A549 (cell line): Measurements from ENCODE around the gene ARHGAP27. TPM values are rescaled to one million over a fixed set of nuclear protein-coding genes. Genes with fewer than 3 reads are reported as not detected.
A peak's percentile ranks its signal among the peaks of the same experiment; 100 is the strongest.

Experiments used
- ATAC-seq, 2 experiments: fragments of 200-7000 bp in 1 of 2; fragments of >200 bp in 1 of 2; cut with Nextera tagmentation in 1 of 2; cut with Tn5 transposase in 1 of 2; 3 replicates each; pipeline versions ENCODE4 v1.8.0 to v1.9.1; 2018 to 2020; ENCODE audit warnings: mild to moderate bottlenecking in 1 of 2, moderate library complexity in 1 of 2
- CTCF ChIA-PET: fragments of 300-600 bp; sonication (Branson Sonifier 250); formaldehyde crosslinking; extraction: SDS; loops from one replicate; lab custom pipeline; 2021; ENCODE audit warnings: antibody characterized with exemption, inconsistent platforms; lab: Yijun Ruan, JAX
- POLR2A ChIA-PET: fragments of 350-600 bp; formaldehyde crosslinking; extraction: SDS; loops from one replicate; lab custom pipeline; 2021; ENCODE audit warnings: antibody characterized with exemption, inconsistent platforms; lab: Yijun Ruan, JAX
- DNase-seq, 2 experiments: peaks; one replicate each; pipeline versions ENCODE4 v3.0.0 to v3.0.0-alpha.2; 2011 to 2016; ENCODE audit warnings: low read depth in 1 of 2, low spot score in 1 of 2
- FAIRE-seq: peaks from 2 replicates; lab custom pipeline; 2011; peaks lifted over from hg19 to GRCh38; lab: Jason Lieb, UNC
- H3K27ac ChIP-seq, 2 experiments: fragments of >200 bp; sonication (Bioruptor Twin); formaldehyde crosslinking; 3 replicates each; pipeline ENCODE4 v1.5.1; 2016 to 2017
- H3K4me1 ChIP-seq: fragments of >200 bp; sonication (Bioruptor Twin); formaldehyde crosslinking; 3 replicates; pipeline ENCODE4 v1.6.1; 2016
- H3K4me2 ChIP-seq: fragments of >200 bp; sonication (Bioruptor Twin); formaldehyde crosslinking; 3 replicates; pipeline ENCODE4 v1.6.1; 2016
- H3K4me3 ChIP-seq: fragments of >200 bp; sonication (Bioruptor Twin); formaldehyde crosslinking; 3 replicates; pipeline ENCODE4 v1.5.1; 2016
- H3K9me3 ChIP-seq: fragments of >200 bp; sonication (Bioruptor Twin); formaldehyde crosslinking; 3 replicates; pipeline ENCODE4 v1.6.1; 2016
- BCL3 ChIP-seq: fragments of >200 bp; sonication (Bioruptor Twin); formaldehyde crosslinking; IDR thresholded peaks from 3 replicates; pipeline ENCODE4 v1.6.1; 2016
- CEBPB ChIP-seq, 2 experiments: fragments of >200 bp in 1 of 2; sonication (Bioruptor Twin) in 1 of 2; formaldehyde crosslinking in 1 of 2; IDR thresholded peaks; 2 replicates each; pipeline ENCODE4 v1.6.1; 2012 to 2016
- CHD2 ChIP-seq: fragments of 150-350 bp; IDR thresholded peaks from 2 replicates; pipeline ENCODE4 v1.6.1; 2014; ENCODE audit warnings: low read length; ENCODE audit not compliant: partially characterized antibody
- CHD4 ChIP-seq: fragments of 200-600 bp; sonication (generic); IDR thresholded peaks from 2 replicates; pipeline ENCODE4 v1.6.1; 2016; ENCODE audit warnings: antibody characterized with exemption, mild to moderate bottlenecking, borderline replicate concordance
- CTCF ChIP-seq: fragments of >200 bp; sonication (Bioruptor Twin); formaldehyde crosslinking; IDR thresholded peaks from 3 replicates; pipeline ENCODE4 v1.5.1; 2016
- EHF ChIP-seq: fragments of 250-450 bp; sonication (Bioruptor Pico); IDR thresholded peaks from 2 replicates; pipeline ENCODE4 v1.5.0; 2020; ENCODE audit warnings: mild to moderate bottlenecking
- EP300 ChIP-seq, 2 experiments: fragments of >200 bp; sonication (Bioruptor Twin); formaldehyde crosslinking; IDR thresholded peaks; 2 replicates in 1 of 2; 3 replicates in 1 of 2; pipeline ENCODE4 v1.6.1; 2016 to 2017
- FOSB ChIP-seq: fragments of 250-450 bp; sonication (Bioruptor Pico); IDR thresholded peaks from 2 replicates; pipeline ENCODE4 v1.5.0; 2020; ENCODE audit warnings: mild to moderate bottlenecking, moderate library complexity
- FOSL2 ChIP-seq, 2 experiments: fragments of 450-650 bp in 1 of 2; fragments of >200 bp in 1 of 2; sonication (Bioruptor Twin) in 1 of 2; formaldehyde crosslinking; IDR thresholded peaks; 2 replicates each; pipeline versions ENCODE4 v1.5.0 to v1.6.1; 2016 to 2020; ENCODE audit warnings: mild to moderate bottlenecking in 1 of 2, moderate library complexity in 1 of 2
- GATA3 ChIP-seq: IDR thresholded peaks from 2 replicates; pipeline ENCODE4 v1.6.1; 2012; ENCODE audit warnings: borderline replicate concordance
- HMGXB4 ChIP-seq: fragments of 250-450 bp; sonication (Bioruptor Pico); IDR thresholded peaks from 2 replicates; pipeline ENCODE4 v1.5.0; 2021; ENCODE audit warnings: mild to moderate bottlenecking, moderate library complexity, borderline replicate concordance
- HOXB13 ChIP-seq: fragments of 250-450 bp; sonication (Bioruptor Pico); IDR thresholded peaks from 2 replicates; pipeline ENCODE4 v1.5.0; 2020; ENCODE audit warnings: low read depth, mild to moderate bottlenecking, moderate library complexity
- KDM1A ChIP-seq: fragments of 200-600 bp; sonication (generic); IDR thresholded peaks from 2 replicates; pipeline ENCODE4 v1.6.1; 2016; ENCODE audit warnings: low read depth, mild to moderate bottlenecking
- MAZ ChIP-seq: fragments of 150-350 bp; IDR thresholded peaks from 2 replicates; pipeline ENCODE4 v1.6.1; 2014; ENCODE audit warnings: antibody characterized with exemption, low read depth, low read length, borderline replicate concordance
- POLR2AphosphoS2 ChIP-seq: conservative IDR thresholded peaks from 2 replicates; pipeline ENCODE4 v1.6.1; 2012; ENCODE audit warnings: low read length, improper control_type of control experiment, inconsistent platforms
- RCOR1 ChIP-seq: fragments of 150-350 bp; IDR thresholded peaks from 2 replicates; pipeline ENCODE4 v1.6.1; 2014; ENCODE audit warnings: antibody characterized with exemption, low read length, low read depth
- RNF2 ChIP-seq: fragments of 200-600 bp; sonication (generic); IDR thresholded peaks from 2 replicates; pipeline ENCODE4 v1.6.1; 2016; ENCODE audit warnings: low read depth, mild to moderate bottlenecking, antibody characterized with exemption, moderate library complexity, borderline replicate concordance
- SMC3 ChIP-seq: fragments of >200 bp; sonication (Bioruptor Twin); formaldehyde crosslinking; IDR thresholded peaks from 3 replicates; pipeline ENCODE4 v1.6.1; 2018; ENCODE audit warnings: inconsistent platforms
- ZC3H11A ChIP-seq: fragments of 450-650 bp; IDR thresholded peaks from 2 replicates; pipeline ENCODE4 v1.6.1; 2014; ENCODE audit warnings: antibody characterized with exemption, mild to moderate bottlenecking
- WGBS: methylation state at CpG from one replicate; pipeline ENCODE4 v1.1.6; 2017; ENCODE audit errors: missing lambda C conversion rate; 5-methylcytosine and 5-hydroxymethylcytosine counted together
- polyA plus RNA-seq, 4 experiments: library from polyadenylated mRNA; depleted of rRNA in 3 of 4; stranded (reverse); fragments of >200 nt; fragmentation: RNase III in 1 of 4; extraction: RNeasy Plus Mini Kit Qiagen cat#74134 plus additional on column Dnase treatment in 1 of 4; gene quantifications; 2 replicates in 3 of 4; 3 replicates in 1 of 4; pipeline ENCODE4 v1.2.3, GENCODE V29; 2011 to 2017

Gene ARHGAP27
- polyA plus RNA-seq, 2 of the 4 experiments (the other 2 are of a cell fraction), result 10.0 to 16.4 TPM

- no peak for TF ChIP-seq CHD4
- no peak for TF ChIP-seq POLR2AphosphoS2
- TF ChIP-seq CTCF, result peak; percentile 97
- TF ChIP-seq ZC3H11A, result no peak
- no peak for TF ChIP-seq CEBPB (IDR thresholded peaks at IDR 0.05)
- no peak for TF ChIP-seq EP300 (IDR thresholded peaks at IDR 0.05)
- peak; percentile 70 for TF ChIP-seq CHD2
Observed at GRCh38 chr17:45394913-45395568, 37.6 kb downstream of the ARHGAP27 start (continued).

- peak overlapping the region in 1 of 2 experiments; percentile 73; a peak in 3 of 6 replicates for H3K27ac ChIP-seq
- no peak overlapping the region for H3K4me2 ChIP-seq
- CTCF ChIA-PET, result interaction anchor here (0.8 to 25.8 kb wide), 28 partner anchors 10 to 460 kb away, joined by 3 to 1120 read pairs (median 6); partner anchors contain the start of genes ARHGAP27, FMNL1, MAP3K14 and SPATA32
- 72% methylated on average over 4 of the region's 4 CpGs for WGBS
- H3K4me3 ChIP-seq, result no peak overlapping the region
- H3K4me1 ChIP-seq, result 0 out of 3 replicates have a peak, but pooled peaks cover 3% of the 10 kb centered on the region
- FAIRE-seq (no peak), ATAC-seq (no peak), DNase-seq (no peak)
- no peaks in the 10 kb centered on the region for H3K9me3 ChIP-seq
- POLR2A ChIA-PET, result no interaction called here
- TF ChIP-seq HOXB13 (CRISPR knock-in tag), result no peak
- TF ChIP-seq CHD4, result peak; percentile 45; the same call in 1 of the 2 replicates
- peak; percentile 85 for TF ChIP-seq KDM1A
- TF ChIP-seq, all 56 proteins: peak for 2
Observed at GRCh38 chr17:45394564-45394912, 38.1 kb downstream of the ARHGAP27 start.

- WGBS, result 90% methylated on average over 6 of the region's 6 CpGs
- FAIRE-seq (no peak), DNase-seq (no peak), ATAC-seq (no peak)
- Histone ChIP-seq H3K27ac (no peak overlapping the region), H3K4me1 (0 out of 3 replicates have a peak, but pooled peaks cover 3% of the 10 kb centered on the region), H3K9me3 (no peaks in the 10 kb centered on the region), H3K4me2 (no peak overlapping the region), H3K4me3 (no peak overlapping the region)
- ChIA-PET CTCF (interaction anchor here (0.7 to 25.8 kb wide), 26 partner anchors 9 to 458 kb away, joined by 3 to 1120 read pairs (median 8); partner anchors contain the start of genes ACBD4, ARHGAP27, FMNL1 and MAP3K14), POLR2A (no interaction called here)
- TF ChIP-seq SMC3 (no peak), FOSB (CRISPR knock-in tag) (no peak), GATA3 (no peak), MAZ (no peak), HMGXB4 (CRISPR knock-in tag) (no peak), RNF2 (no peak), EHF (CRISPR knock-in tag) (no peak), FOSL2 (IDR thresholded peaks at IDR 0.05) (no peak), FOSL2 (CRISPR knock-in tag; IDR thresholded peaks at IDR 0.05) (no peak), RCOR1 (no peak), BCL3 (no peak)
Observed at GRCh38 chr17:45394091-45394490, 38.6 kb downstream of the ARHGAP27 start.
